ENCODE data around the gene EEF1A2. TPM values are rescaled to one million over a fixed set of nuclear protein-coding genes. Genes with fewer than 3 reads are reported as not detected.
A peak's percentile ranks its signal among the peaks of the same experiment; 100 is the strongest.

The EEF1A2 gene
- total and polyA plus RNA-seq, 2 donors from 2014 or later = 1.5 to 18.1 TPM

GRCh38 chr20:63487781-63488241, 11.1 kb downstream of the EEF1A2 start:
- H3K36me3 ChIP-seq (ENCODE audit: control insufficient read depth in 2 of 3, insufficient read depth in 3 of 3, low read length in 3 of 3) = no peaks in the 10 kb centered on the region
- no peak overlapping the region for H3K4me3 ChIP-seq (ENCODE audit: low read length in 3 of 3)
- peak in 1 of 5 donors; percentile 67 for DNase-seq
- H3K4me1 ChIP-seq (ENCODE audit: control insufficient read depth in 2 of 3, insufficient read depth in 2 of 3, low read depth in 1 of 3, low read length in 3 of 3) = peaks cover 0 to 4% (median 0%) of the 10 kb centered on the region in 3 donors
- H3K9ac ChIP-seq (ENCODE audit: low read length in 3 of 3) = no peak overlapping the region
- no peaks in the 10 kb centered on the region for H3K9me3 ChIP-seq (ENCODE audit: control insufficient read depth in 2 of 3, insufficient read depth in 1 of 3, low read length in 3 of 3)
- peaks cover 2% of the 10 kb centered on the region for H3K27me3 ChIP-seq (ENCODE audit: control insufficient read depth, insufficient read depth, low read length)
- no peak for FAIRE-seq
- H3K27ac ChIP-seq (ENCODE audit: low read depth in 2 of 2, low read length in 2 of 2) = no peak overlapping the region
- TF ChIP-seq CTCF (IDR thresholded peaks at IDR 0.05; ENCODE audit: borderline replicate concordance, extremely low read depth, insufficient read depth) = no peak
- intact Hi-C loops (cut with DNase I) = no loop called here

GRCh38 chr20:63487116-63487764, 11.6 kb downstream of the EEF1A2 start:
- no peaks in the 10 kb centered on the region for H3K9me3 ChIP-seq (ENCODE audit: control insufficient read depth in 2 of 3, insufficient read depth in 1 of 3, low read length in 3 of 3)
- FAIRE-seq (no peak), DNase-seq (peak in 1 of 5 donors; percentile 75)
- no peak for TF ChIP-seq CTCF (IDR thresholded peaks at IDR 0.05; ENCODE audit: borderline replicate concordance, extremely low read depth, insufficient read depth)
- H3K27me3 ChIP-seq (ENCODE audit: control insufficient read depth, insufficient read depth, low read length) = peaks cover 2% of the 10 kb centered on the region
- H3K36me3 ChIP-seq (ENCODE audit: control insufficient read depth in 2 of 3, insufficient read depth in 3 of 3, low read length in 3 of 3) = no peaks in the 10 kb centered on the region
- H3K4me1 ChIP-seq (ENCODE audit: control insufficient read depth in 2 of 3, insufficient read depth in 2 of 3, low read depth in 1 of 3, low read length in 3 of 3) = peaks cover 0 to 4% (median 0%) of the 10 kb centered on the region in 3 donors
- H3K4me3 ChIP-seq (ENCODE audit: low read length in 3 of 3) = no peak overlapping the region
- H3K27ac ChIP-seq (ENCODE audit: low read depth in 2 of 2, low read length in 2 of 2) = no peak overlapping the region
- no peak overlapping the region for H3K9ac ChIP-seq (ENCODE audit: low read length in 3 of 3)
- intact Hi-C loops (cut with DNase I) = no loop called here

GRCh38 chr20:63486300-63486855, 12.5 kb downstream of the EEF1A2 start:
- Histone ChIP-seq H3K27me3 (ENCODE audit: control insufficient read depth, insufficient read depth, low read length) (peaks cover 2% of the 10 kb centered on the region), H3K27ac (ENCODE audit: low read depth in 2 of 2, low read length in 2 of 2) (no peak overlapping the region), H3K9me3 (ENCODE audit: control insufficient read depth in 2 of 3, insufficient read depth in 1 of 3, low read length in 3 of 3) (no peaks in the 10 kb centered on the region), H3K36me3 (ENCODE audit: control insufficient read depth in 2 of 3, insufficient read depth in 3 of 3, low read length in 3 of 3) (no peaks in the 10 kb centered on the region), H3K9ac (ENCODE audit: low read length in 3 of 3) (no peak overlapping the region), H3K4me1 (ENCODE audit: control insufficient read depth in 2 of 3, insufficient read depth in 2 of 3, low read depth in 1 of 3, low read length in 3 of 3) (peaks cover 0 to 4% (median 0%) of the 10 kb centered on the region in 3 donors), H3K4me3 (ENCODE audit: low read length in 3 of 3) (no peak overlapping the region)
- no peak for TF ChIP-seq CTCF (IDR thresholded peaks at IDR 0.05; ENCODE audit: borderline replicate concordance, extremely low read depth, insufficient read depth)
- intact Hi-C loops (cut with DNase I) = no loop called here
- FAIRE-seq = no peak
- no peak for DNase-seq

All from kidney (tissue), 14 donors.